H9 (cell line): ENCODE data around the gene TM9SF3. TPM values are rescaled to one million over a fixed set of nuclear protein-coding genes. Genes with fewer than 3 reads are reported as not detected.
A peak's percentile ranks its signal among the peaks of the same experiment; 100 is the strongest.

Source experiments
- DNase-seq: peaks from one replicate; pipeline ENCODE4 v3.0.0-alpha.2; 2017
- H2AFZ ChIP-seq: one replicate; pipeline ENCODE4 v1.6.1; 2013; ENCODE audit warnings: mild to moderate bottlenecking, low read length, control low read depth, moderate library complexity
- H2AK5ac ChIP-seq: 2 replicates; pipeline ENCODE4 v1.6.1; 2013; ENCODE audit warnings: low read length, control low read depth, mixed read lengths; ENCODE audit not compliant: insufficient read length
- H2BK120ac ChIP-seq: one replicate; pipeline ENCODE4 v1.6.1; 2013; ENCODE audit warnings: low read depth, mild to moderate bottlenecking, low read length, control low read depth, inconsistent platforms; ENCODE audit not compliant: poor library complexity, severe bottlenecking
- H2BK12ac ChIP-seq: 2 replicates; pipeline ENCODE4 v1.6.1; 2013; ENCODE audit warnings: low read length, control low read depth, mixed read lengths, low read depth; ENCODE audit not compliant: insufficient read length
- H2BK15ac ChIP-seq: 2 replicates; pipeline ENCODE4 v1.6.1; 2013; ENCODE audit warnings: low read depth, low read length, control low read depth
- H2BK20ac ChIP-seq: one replicate; pipeline ENCODE4 v1.6.1; 2013; ENCODE audit warnings: low read depth, mild to moderate bottlenecking, low read length, control low read depth, inconsistent platforms; ENCODE audit not compliant: poor library complexity, severe bottlenecking
- H2BK5ac ChIP-seq: 2 replicates; pipeline ENCODE4 v1.6.1; 2013; ENCODE audit warnings: low read length, control low read depth, mixed read lengths; ENCODE audit not compliant: insufficient read length
- H3K14ac ChIP-seq: 2 replicates; pipeline ENCODE4 v1.6.1; 2013; ENCODE audit warnings: low read length, control low read depth; ENCODE audit not compliant: insufficient read depth
- H3K18ac ChIP-seq: 2 replicates; pipeline ENCODE4 v1.6.1; 2013; ENCODE audit warnings: low read depth, mild to moderate bottlenecking, mixed read lengths, low read length, control low read depth; ENCODE audit not compliant: insufficient read length
- H3K23ac ChIP-seq: 2 replicates; pipeline ENCODE4 v1.6.1; 2013; ENCODE audit warnings: low read length, control low read depth, mixed read lengths, low read depth; ENCODE audit not compliant: insufficient read length
- H3K23me2 ChIP-seq: 2 replicates; pipeline ENCODE4 v1.6.1; 2013; ENCODE audit warnings: low read depth, mild to moderate bottlenecking, mixed read lengths, low read length, control low read depth; ENCODE audit not compliant: insufficient read length, poor library complexity, severe bottlenecking
- H3K27ac ChIP-seq: 2 replicates; pipeline ENCODE4 v1.5.1; 2013; ENCODE audit warnings: low read length, control low read depth, mixed read lengths, low read depth; ENCODE audit not compliant: insufficient read length
- H3K27me3 ChIP-seq: 2 replicates; pipeline ENCODE4 v1.6.1; 2013; ENCODE audit warnings: low read length, control low read depth, inconsistent platforms; ENCODE audit not compliant: insufficient read depth
- H3K4ac ChIP-seq: 2 replicates; pipeline ENCODE4 v1.6.1; 2013; ENCODE audit warnings: low read depth, mild to moderate bottlenecking, control low read depth, inconsistent platforms, low read length, moderate library complexity
- H3K4me1 ChIP-seq: 2 replicates; pipeline ENCODE4 v1.6.1; 2013; ENCODE audit warnings: low read length, control low read depth, inconsistent platforms; ENCODE audit not compliant: insufficient read depth
- H3K4me2 ChIP-seq: 2 replicates; pipeline ENCODE4 v1.6.1; 2013; ENCODE audit warnings: low read length, control low read depth, mixed read lengths; ENCODE audit not compliant: insufficient read length, insufficient read depth
- H3K56ac ChIP-seq: 2 replicates; pipeline ENCODE4 v1.6.1; 2013; ENCODE audit warnings: low read depth, mild to moderate bottlenecking, mixed read lengths, low read length, control low read depth; ENCODE audit not compliant: insufficient read length
- H3K79me1 ChIP-seq: 2 replicates; pipeline ENCODE4 v1.6.1; 2013; ENCODE audit warnings: low read depth, mild to moderate bottlenecking, moderate library complexity, low read length, control low read depth, inconsistent platforms; ENCODE audit not compliant: insufficient read depth, poor library complexity, severe bottlenecking
- H3K79me2 ChIP-seq: 2 replicates; pipeline ENCODE4 v1.6.1; 2013; ENCODE audit warnings: low read length, control low read depth, inconsistent platforms; ENCODE audit not compliant: insufficient read depth
- H3K9ac ChIP-seq: 2 replicates; pipeline ENCODE4 v1.6.1; 2013; ENCODE audit warnings: low read length, control low read depth, mixed read lengths; ENCODE audit not compliant: insufficient read length; ENCODE audit errors: extremely low read depth
- H3K9me3 ChIP-seq: one replicate; pipeline ENCODE4 v1.6.1; 2013; ENCODE audit warnings: low read depth, low read length, inconsistent platforms; ENCODE audit not compliant: control insufficient read depth
- H3T11ph ChIP-seq: one replicate; pipeline ENCODE4 v1.6.1; 2013; ENCODE audit warnings: mild to moderate bottlenecking, low read length, control low read depth, inconsistent platforms
- H4K20me1 ChIP-seq: one replicate; pipeline ENCODE4 v1.6.1; 2013; ENCODE audit not compliant: control insufficient read depth, insufficient read length, insufficient read depth
- H4K5ac ChIP-seq: 2 replicates; pipeline ENCODE4 v1.6.1; 2013; ENCODE audit warnings: low read depth, mild to moderate bottlenecking, mixed read lengths, low read length, control low read depth; ENCODE audit not compliant: insufficient read length
- H4K8ac ChIP-seq: replicated peaks from 2 replicates; pipeline ENCODE4 v1.6.1; 2013; ENCODE audit warnings: low read length, control low read depth, mixed read lengths, low read depth; ENCODE audit not compliant: insufficient read length
- H4K91ac ChIP-seq: 2 replicates; pipeline ENCODE4 v1.6.1; 2013; ENCODE audit warnings: low read depth, mild to moderate bottlenecking, moderate library complexity, mixed read lengths, low read length, control low read depth; ENCODE audit not compliant: insufficient read length
- H3K27ac Mint-ChIP-seq, 3 experiments: 2 replicates in 2 of 3; 3 replicates in 1 of 3; pipeline ENCODE4 v1.8.0; 2020 to 2021; ENCODE audit warnings: mixed read lengths in 3 of 3, mild to moderate bottlenecking in 1 of 3, moderate library complexity in 1 of 3
- H3K27me3 Mint-ChIP-seq: 2 replicates; pipeline ENCODE4 v1.8.0; 2021; ENCODE audit warnings: low read depth, mild to moderate bottlenecking, moderate library complexity, mixed read lengths
- H3K36me3 Mint-ChIP-seq, 3 experiments: 2 replicates in 2 of 3; 3 replicates in 1 of 3; pipeline ENCODE4 v1.8.0; 2020 to 2021; ENCODE audit warnings: low read depth in 3 of 3, mixed read lengths in 3 of 3; ENCODE audit not compliant: insufficient read depth in 1 of 3
- H3K4me1 Mint-ChIP-seq, 2 experiments: 2 replicates each; pipeline ENCODE4 v1.8.0; 2020; ENCODE audit warnings: mixed read lengths in 2 of 2
- H3K4me3 Mint-ChIP-seq, 2 experiments: 2 replicates in 1 of 2; 3 replicates in 1 of 2; pipeline ENCODE4 v1.8.0; 2020 to 2021; ENCODE audit warnings: mild to moderate bottlenecking in 2 of 2, mixed read lengths in 2 of 2, moderate library complexity in 1 of 2
- H3K9me3 Mint-ChIP-seq, 2 experiments: 2 replicates in 1 of 2; 3 replicates in 1 of 2; pipeline ENCODE4 v1.8.0; 2020; ENCODE audit warnings: mild to moderate bottlenecking in 2 of 2, mixed read lengths in 2 of 2, moderate library complexity in 1 of 2
- WGBS: extraction: QIAGEN DNeasy Blood & Tissue Kit; methylation state at CpG from one replicate; pipeline ENCODE4 v1.1.7; 2013; ENCODE audit warnings: missing lambda C conversion rate, low lambda C conversion rate, mixed read lengths; ENCODE audit not compliant: insufficient read length; ENCODE audit errors: extremely low coverage; 5-methylcytosine and 5-hydroxymethylcytosine counted together
- total RNA-seq: library from RNA; stranded (reverse); gene quantifications from 2 replicates; pipeline ENCODE4 v1.2.1, GENCODE V29; 2021
- TF ChIP-seq, protein P1 (sequence below): fragments of 200-600 bp; sonication (generic); conservative IDR thresholded peaks from 3 replicates; pipeline ENCODE4 v1.8.0; 2021; ENCODE audit warnings: antibody characterized with exemption, mild to moderate bottlenecking

The TM9SF3 gene
- total RNA-seq, 1 experiment from 2014 or later = 120 TPM

DNA sequence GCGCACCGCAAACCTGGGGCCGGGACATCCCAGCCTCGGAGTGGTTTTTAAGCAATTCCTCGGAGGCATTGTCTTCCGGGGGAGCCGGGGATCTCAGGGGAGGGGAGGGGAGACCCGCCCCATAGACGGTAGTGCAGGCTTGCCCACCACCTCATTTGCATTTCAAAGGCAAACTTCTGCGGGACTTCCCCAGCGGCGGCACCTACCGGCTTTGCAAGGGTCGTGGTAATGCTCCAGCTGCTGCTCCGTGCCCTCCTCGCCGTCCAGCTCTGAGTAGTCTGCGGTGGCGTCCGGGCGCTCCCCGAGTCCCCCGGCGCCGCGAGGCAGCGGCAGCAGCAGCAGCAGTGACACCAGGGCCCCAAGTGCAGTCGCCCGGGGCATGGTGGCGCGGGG lies 73.5 kb downstream of the TM9SF3 start:
- H3K4ac ChIP-seq = no peak overlapping the region
- H3K27me3 ChIP-seq = peaks cover 13% of the 10 kb centered on the region; the same call in 1 of the 2 replicates
- Mint-ChIP-seq H3K27ac (no peak overlapping the region), H3K4me1 (peaks cover 47 to 48% of the 10 kb centered on the region in 2 experiments), H3K9me3 (no peaks in the 10 kb centered on the region; a peak in 1 of 5 replicates), H3K4me3 (peak overlapping the region; percentile 61 to 84), H3K36me3 (no peaks in the 10 kb centered on the region; a peak in 1 of 7 replicates), H3K27me3 (peaks cover 59% of the 10 kb centered on the region)
- no peak overlapping the region for H2BK12ac ChIP-seq
- H4K20me1 ChIP-seq = no peaks in the 10 kb centered on the region
- no peak overlapping the region for H4K5ac ChIP-seq
- H2BK120ac ChIP-seq = no peak overlapping the region
- H2BK15ac ChIP-seq = no peak overlapping the region
- H3K23ac ChIP-seq = no peak overlapping the region
- TF ChIP-seq, protein P1, sequence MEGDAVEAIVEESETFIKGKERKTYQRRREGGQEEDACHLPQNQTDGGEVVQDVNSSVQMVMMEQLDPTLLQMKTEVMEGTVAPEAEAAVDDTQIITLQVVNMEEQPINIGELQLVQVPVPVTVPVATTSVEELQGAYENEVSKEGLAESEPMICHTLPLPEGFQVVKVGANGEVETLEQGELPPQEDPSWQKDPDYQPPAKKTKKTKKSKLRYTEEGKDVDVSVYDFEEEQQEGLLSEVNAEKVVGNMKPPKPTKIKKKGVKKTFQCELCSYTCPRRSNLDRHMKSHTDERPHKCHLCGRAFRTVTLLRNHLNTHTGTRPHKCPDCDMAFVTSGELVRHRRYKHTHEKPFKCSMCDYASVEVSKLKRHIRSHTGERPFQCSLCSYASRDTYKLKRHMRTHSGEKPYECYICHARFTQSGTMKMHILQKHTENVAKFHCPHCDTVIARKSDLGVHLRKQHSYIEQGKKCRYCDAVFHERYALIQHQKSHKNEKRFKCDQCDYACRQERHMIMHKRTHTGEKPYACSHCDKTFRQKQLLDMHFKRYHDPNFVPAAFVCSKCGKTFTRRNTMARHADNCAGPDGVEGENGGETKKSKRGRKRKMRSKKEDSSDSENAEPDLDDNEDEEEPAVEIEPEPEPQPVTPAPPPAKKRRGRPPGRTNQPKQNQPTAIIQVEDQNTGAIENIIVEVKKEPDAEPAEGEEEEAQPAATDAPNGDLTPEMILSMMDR = no peak
- peak overlapping the region; percentile 39 for H3K18ac ChIP-seq
- H3K79me1 ChIP-seq = no peaks in the 10 kb centered on the region
- H3K4me2 ChIP-seq = peak overlapping the region; percentile 52
- peaks cover 9% of the 10 kb centered on the region; the same call in 1 of the 2 replicates for H3K4me1 ChIP-seq
- no peak overlapping the region for H3K27ac ChIP-seq
- WGBS = no CpG with 5 or more reads among the region's 31 CpGs
- DNase-seq = peak; percentile 76
- H3T11ph ChIP-seq = no peak overlapping the region
- H3K23me2 ChIP-seq = peaks cover 20% of the 10 kb centered on the region
- no peak overlapping the region for H2AK5ac ChIP-seq
- H2BK20ac ChIP-seq = no peak overlapping the region
- H3K14ac ChIP-seq = no peak overlapping the region
- no peak overlapping the region for H4K8ac ChIP-seq
- H3K56ac ChIP-seq = no peak overlapping the region
- no peaks in the 10 kb centered on the region for H3K9me3 ChIP-seq
- H3K79me2 ChIP-seq = no peaks in the 10 kb centered on the region
- H3K9ac ChIP-seq = no peak overlapping the region
- H2AFZ ChIP-seq = no peak overlapping the region
- H2BK5ac ChIP-seq = no peak overlapping the region
- no peak overlapping the region for H4K91ac ChIP-seq
